Nucleus accumbens (tissue), 56 donors: ENCODE measurements around the gene OASL.

Experiments
- DNase-seq, 56 donors: peaks; one replicate each; lab custom pipeline; 2025; lab: John Stamatoyannopoulos, UW

OASL gene

GRCh38 chr12:120993496-120993895, 45.5 kb downstream of the OASL start:
- no peak for DNase-seq

GRCh38 chr12:120992989-120993388, 46.1 kb downstream of the OASL start:
- no peak for DNase-seq

GRCh38 chr12:120991965-120992364, 47.1 kb downstream of the OASL start:
- no peak for DNase-seq

GRCh38 chr12:120990487-120991055, 48.5 kb downstream of the OASL start:
- no peak for DNase-seq

- no peak for DNase-seq
Measured at GRCh38 chr12:120989687-120990086, 49.4 kb downstream of the OASL start.

- DNase-seq = no peak
Measured at GRCh38 chr12:120988658-120989057, 50.4 kb downstream of the OASL start.

- no peak for DNase-seq
Measured at GRCh38 chr12:120988234-120988633, 50.8 kb downstream of the OASL start.

GRCh38 chr12:120984351-120984898, 54.6 kb downstream of the OASL start:
- no peak for DNase-seq

- DNase-seq = no peak
Measured at GRCh38 chr12:120983759-120984158, 55.3 kb downstream of the OASL start.

GRCh38 chr12:120982659-120983058, 56.4 kb downstream of the OASL start:
- DNase-seq = no peak

- no peak for DNase-seq
Measured at GRCh38 chr12:120981407-120981941, 57.6 kb downstream of the OASL start.

- no peak for DNase-seq
Measured at GRCh38 chr12:120980800-120981368, 58.2 kb downstream of the OASL start.

GRCh38 chr12:120979862-120980696, 59.0 kb downstream of the OASL start:
- no peak for DNase-seq

GRCh38 chr12:120979220-120979861, 59.7 kb downstream of the OASL start:
- DNase-seq = no peak

- DNase-seq = no peak
Measured at GRCh38 chr12:120978296-120979219, 60.5 kb downstream of the OASL start, which contains the start of gene HNF1A. Gene HNF1A, plus strand, starts transcription at chr12:120978543. Its CDS starts 226 bp downstream, at chr12:120978769.

GRCh38 chr12:120977531-120978295, 61.3 kb downstream of the OASL start:
- DNase-seq = no peak

GRCh38 chr12:120972870-120973543, 66.0 kb downstream of the OASL start:
- no peak for DNase-seq
